GM03348 (cell line): Measurements from ENCODE around the gene SLC17A3.

Experiments
- DNase-seq: peaks from one replicate; pipeline ENCODE4 v3.0.0; 2012; ENCODE audit warnings: low spot score

Gene SLC17A3

DNA sequence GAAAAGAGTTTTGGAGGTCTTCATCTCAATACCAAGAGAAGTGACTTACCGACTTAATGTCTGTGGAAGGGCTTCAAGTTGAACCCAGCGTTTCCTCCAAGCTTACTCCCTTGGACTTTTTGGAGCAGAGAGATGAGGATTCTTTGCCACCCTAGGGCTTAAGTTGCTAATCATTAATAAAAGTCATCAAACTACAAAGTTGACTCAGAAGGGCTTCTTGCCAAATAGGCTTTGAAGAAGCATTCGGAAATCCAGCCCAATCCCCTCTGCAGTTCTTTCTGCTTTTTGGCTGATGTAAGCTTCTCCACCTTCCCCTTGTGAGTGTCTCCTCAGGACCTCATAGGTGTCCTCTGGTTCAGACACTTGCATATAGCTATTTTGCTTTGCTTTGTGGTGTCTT is at the start of gene SLC17A3:
TSS of gene SLC17A3 (minus strand) at position 126 of the 400 bp plus-strand sequence. CDS start 5,856 bp downstream, outside the sequence.
- DNase-seq = no peak

DNA sequence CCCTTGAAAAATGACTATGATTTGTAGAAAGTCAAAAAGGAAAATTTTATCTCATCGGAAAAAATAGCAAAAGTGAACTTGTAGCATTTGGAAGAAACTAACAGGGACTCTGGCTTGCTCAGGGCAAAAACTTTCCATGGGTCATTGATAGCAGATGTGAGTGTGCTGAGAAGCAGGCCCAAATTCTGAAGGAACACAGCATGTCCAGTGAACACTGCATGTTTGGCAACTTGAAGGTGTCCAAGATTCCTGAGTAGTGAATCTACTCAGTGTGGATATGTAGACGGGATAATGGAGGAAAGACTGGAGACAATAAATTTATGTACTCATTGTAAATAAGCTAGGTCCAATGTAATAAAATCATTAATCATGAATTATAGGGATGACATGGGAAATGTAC is 48.3 kb upstream of the SLC17A3 start:
- DNase-seq = peak; percentile 47

- no peak for DNase-seq
These were observed 47.6 kb upstream of the SLC17A3 start for GRCh38 chr6:25921525-25922203.

DNA sequence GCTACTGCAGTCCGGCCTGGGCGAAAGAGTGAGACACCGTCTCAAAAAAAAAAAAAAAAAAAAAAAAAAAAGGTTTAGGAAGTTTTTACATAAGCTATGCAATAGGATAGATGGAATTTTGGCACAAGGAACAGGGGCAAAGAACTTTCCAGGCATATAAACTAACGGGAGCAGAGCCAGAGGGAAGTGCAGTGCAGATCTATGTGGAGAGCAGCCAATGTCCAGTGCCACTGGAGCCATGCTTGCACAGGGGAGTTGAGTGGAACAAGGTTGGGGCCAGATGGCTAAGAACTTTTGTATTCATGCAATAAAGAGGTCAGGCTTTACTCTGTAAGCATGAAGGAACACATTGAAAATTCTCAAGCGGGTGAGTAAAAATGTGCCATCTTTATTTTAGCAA is 45.6 kb upstream of the SLC17A3 start:
- DNase-seq = no peak

DNA sequence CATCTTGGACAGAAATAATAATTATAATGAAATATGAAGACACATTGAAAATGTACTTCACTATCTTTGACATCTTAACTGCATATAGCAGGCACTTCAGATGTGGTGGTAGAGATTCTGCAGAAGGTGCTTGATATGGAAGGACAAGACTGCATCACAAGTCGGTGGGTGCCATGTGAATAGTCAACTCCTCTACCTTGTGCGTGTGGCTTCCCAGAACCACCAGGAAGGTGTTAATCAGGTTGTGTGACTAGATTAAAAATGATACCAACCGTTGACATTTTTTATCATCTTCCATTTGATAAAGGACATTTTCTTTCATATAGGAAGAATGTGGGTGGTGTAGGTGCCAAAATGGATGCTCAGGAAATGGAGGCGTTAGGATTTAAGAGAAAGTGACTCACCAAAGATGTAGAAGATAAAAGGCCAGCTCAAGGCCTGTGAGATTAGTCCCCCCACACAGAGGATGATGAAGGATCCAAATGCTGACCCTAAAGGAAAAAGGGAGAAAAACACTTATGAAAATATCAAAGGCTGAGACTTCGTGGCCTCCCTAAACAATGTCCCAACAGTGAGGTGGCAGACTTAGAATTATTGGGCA is 44.1 kb upstream of the SLC17A3 start:
- DNase-seq = no peak

DNA sequence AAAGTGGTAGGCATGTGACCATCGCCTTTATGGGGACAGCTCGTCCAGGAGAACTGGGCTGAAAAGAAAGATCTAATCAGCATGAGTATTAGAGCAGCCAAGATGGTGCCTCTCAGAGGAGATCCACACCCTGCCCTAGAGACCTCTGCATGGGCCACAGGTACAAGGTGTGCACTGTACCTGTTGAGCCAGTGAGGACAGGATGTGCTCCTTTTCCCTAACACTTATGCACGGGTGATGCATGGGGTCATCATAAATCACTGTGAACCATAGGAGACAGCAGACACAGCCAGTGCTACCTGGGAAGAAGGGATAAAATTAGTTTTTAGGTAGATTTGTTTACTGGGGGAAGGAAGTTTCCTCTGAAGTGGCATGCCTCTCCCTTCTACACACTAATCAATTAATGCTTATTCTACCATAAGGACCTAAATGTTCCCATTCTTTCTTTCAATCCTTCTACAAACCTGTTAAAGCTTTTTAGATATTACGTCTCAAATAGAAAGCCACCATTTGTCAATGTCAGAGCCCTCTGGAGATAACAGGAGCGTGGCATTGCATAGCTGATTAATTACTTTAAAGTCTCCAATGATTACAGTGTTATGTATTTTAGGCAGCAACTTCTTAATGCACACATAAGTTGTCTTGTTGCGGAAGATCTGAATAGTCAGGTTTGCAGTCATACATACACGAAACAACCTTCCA is 42.9 kb upstream of the SLC17A3 start:
- no peak for DNase-seq

- no peak for DNase-seq
These were observed 42.3 kb upstream of the SLC17A3 start for GRCh38 chr6:25916330-25916729.

DNA sequence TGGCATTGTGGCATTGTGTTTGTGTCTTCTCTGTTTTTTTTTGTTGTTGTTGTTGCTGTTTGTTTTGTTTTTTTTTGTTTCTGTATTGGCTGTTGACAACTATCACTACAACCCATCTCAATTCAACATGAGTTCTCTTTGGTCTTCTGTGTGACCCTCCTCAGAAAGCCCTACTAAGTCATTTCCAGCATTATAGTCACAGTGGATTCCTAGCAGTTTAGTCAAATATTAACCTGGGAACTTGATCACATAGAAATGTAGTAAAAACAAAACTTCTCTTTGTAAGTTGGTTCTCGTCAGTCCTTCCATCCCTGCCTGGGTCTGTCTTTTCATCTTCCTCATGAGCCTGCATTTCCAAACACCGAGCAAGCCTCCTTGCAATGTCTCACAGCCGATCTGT is 39.7 kb upstream of the SLC17A3 start:
- DNase-seq = no peak

DNA sequence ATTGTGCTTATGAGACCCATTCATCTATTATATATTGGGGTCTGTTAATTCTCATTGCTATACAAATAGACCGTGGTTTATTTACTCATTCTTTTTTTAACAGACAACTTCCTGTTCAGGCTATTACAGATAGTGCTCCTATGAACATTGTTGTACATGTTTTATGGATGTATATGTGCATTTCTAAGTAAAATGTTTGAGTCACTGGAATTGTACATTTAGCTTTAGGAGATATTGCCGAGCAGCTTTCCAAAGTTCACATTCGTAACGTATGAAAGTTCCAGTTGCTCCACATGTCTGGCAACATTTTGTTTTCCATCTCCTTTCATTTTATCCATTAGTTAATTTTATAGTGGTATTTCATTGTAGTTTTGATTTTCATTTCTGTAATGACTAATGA is 37.3 kb upstream of the SLC17A3 start:
- DNase-seq = no peak

GRCh38 chr6:25907475-25908014 is 33.5 kb upstream of the SLC17A3 start:
- DNase-seq = no peak

DNA sequence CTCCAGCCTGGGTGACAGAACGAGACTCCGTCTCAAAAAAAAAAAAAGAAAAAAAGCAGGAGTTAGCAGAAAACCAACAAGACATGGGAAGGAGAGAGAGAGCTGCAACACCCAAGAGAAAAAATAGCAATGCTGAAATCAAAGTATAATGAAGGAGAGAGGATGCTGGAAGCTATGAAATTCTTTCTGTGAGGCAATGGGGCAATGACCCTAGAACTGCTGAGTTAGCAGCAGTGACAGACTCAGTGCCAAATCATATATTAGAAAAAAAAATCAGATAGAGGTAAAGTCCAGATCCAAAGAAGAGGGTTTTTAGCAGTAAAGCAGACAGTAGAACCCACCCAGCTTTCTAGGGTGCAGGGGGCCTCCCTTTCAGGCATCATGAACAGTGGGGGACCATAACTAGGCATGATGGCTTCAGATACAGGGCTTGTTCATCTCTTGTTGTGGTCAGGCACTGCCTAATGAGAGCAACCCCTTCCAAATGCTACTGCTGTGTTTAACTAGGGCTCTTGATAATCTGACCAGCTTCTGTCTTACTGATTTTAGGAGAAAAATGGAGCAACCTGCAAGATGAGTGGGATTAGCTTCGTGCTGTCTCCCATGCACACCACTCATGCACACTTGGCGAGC is 29.5 kb upstream of the SLC17A3 start:
- DNase-seq = no peak

DNA sequence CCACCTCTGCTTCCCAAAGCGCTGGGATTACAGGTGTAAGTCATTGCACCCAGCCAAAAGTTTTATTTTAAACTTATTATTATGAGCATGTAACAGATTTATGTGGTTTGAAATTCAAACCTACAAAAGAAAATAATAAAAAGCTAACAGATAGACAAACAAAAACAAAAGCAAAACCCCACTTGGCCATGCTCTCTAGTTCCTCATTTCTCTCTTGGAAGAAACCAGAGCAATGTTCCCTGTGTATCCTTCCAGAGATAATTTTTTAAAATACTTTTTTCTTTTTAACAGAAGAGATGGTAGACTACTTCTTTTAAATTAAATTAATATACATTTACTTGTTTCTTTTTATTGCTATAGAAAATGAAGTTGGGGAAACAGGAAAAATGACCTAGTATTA is 28.0 kb upstream of the SLC17A3 start:
- DNase-seq = no peak

DNA sequence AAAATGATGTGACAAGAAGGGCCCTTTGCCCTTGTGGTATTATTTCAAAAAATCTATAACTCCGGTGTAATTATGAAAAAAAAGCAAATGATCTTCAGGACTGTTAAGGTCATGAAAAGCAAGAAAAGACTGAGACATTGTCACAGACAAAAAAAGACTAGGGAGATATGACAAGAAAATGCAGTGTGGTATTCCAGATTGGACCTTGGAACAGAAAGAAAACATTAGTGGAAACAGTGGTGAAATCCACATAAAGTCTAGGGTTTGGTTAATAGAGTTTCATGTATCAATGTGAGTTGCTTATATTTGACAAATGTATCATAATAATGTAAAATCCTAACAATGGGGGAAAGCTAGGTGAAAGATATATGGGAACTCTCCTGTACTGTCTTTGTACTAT is 26.8 kb upstream of the SLC17A3 start:
- DNase-seq = no peak

GRCh38 chr6:25899580-25900408 is 25.8 kb upstream of the SLC17A3 start:
- no peak for DNase-seq

- DNase-seq = no peak
These were observed 25.1 kb upstream of the SLC17A3 start for GRCh38 chr6:25899123-25899522.

DNA sequence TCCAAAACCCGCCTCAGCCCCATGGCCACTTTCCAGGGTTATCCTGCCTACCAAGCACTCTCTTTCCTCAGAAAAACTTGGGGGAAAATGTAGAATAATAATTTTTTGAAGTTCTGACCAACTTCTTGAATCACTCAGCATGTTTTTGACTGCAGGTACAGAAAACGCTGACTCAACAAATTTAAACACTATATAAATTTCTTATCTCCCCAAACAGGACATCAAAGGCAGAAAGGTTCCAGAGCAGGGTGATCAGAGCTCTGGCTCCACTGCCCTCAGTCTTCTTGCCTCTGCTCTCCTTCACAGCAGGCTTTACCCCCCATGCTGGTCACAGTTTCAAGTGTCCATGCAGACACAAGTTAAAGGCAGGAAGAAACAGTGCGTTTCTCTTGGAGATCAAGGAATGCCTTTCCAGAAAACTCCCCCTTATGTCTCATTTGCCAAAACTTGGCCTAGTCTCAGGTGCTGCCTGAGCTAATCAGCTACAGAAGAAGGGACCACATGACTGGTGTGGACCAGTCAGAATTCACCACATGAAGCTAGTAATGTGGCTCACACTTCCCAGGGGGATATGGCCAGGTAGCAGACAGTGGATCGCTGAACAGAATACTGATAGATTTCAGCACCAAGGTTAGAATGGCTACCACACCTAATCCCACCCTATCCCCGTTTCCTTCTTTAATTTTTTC is 24.4 kb upstream of the SLC17A3 start:
- DNase-seq = no peak

DNA sequence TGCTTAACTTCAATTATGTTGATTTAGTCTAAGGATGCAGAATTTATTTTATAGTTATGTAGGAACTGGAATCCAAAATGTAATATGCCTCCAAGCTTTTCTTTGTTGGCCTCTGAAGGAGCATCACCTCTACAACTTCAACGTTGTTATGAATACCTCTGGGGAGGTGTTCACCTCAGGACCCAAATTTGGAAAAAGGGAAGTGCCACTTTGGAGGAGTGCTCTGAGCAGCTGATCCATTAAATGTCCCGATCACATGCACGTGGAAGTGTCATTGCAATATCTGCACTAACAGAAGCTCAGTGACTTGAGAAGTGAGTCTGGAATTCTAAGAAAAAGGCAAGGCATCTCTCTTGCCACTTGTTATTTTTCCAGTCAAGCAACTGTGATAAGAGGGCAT is 22.2 kb upstream of the SLC17A3 start:
- no peak for DNase-seq

DNA sequence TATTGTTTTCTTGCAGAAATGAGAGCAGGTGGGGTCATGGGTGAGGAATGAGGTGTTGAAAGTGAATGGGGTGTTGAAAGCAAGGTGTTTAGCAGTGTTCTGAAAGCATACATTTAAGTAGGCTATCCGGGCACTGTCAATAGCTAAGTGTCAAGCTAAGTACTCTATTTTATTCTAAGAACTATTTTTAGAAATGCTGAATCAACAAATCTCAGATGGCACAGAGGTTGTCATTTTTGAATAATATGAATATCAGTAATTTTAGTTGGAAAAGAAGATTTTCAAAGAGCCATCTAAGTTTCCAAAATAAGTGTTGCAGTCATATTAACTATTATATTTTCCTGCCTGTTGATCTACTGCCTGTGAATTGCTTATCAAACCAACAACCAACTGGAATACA is 21.7 kb upstream of the SLC17A3 start:
- no peak for DNase-seq

- no peak for DNase-seq
These were observed 19.7 kb upstream of the SLC17A3 start for GRCh38 chr6:25893778-25894177.

DNA sequence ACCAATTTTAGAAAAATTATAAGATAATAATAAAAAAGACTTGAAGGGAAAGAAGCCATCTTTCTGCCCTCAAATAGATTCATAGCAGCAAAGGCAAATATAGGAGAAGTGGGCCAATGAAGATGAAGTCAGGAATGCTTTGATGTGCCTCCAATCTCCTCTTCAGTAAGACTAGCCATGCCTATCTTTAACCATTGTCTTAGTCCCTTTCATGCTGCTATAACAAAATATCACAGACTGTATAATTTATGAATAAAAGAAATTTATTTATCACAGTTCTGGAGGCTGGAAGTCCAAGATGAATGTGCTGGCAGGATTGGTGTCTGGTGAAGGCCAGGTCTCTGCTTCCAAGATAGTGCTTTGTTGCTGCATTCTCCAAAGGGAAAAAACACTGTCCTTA is 18.8 kb upstream of the SLC17A3 start:
- no peak for DNase-seq
